H1 (cell line): Measurements from ENCODE around the gene FGGY. TPM values are rescaled to one million over a fixed set of nuclear protein-coding genes. Genes with fewer than 3 reads are reported as not detected.

Experiments used
- CTCF ChIA-PET: fragments of 300-600 bp; sonication (Branson Sonifier 250); formaldehyde crosslinking; loops from one replicate; lab custom pipeline; 2021; ENCODE audit not compliant: partially characterized antibody; lab: Charles Lee
- POLR2A ChIA-PET: fragments of 300-600 bp; sonication (Branson Sonifier 250); formaldehyde crosslinking; loops from one replicate; lab custom pipeline; 2021; ENCODE audit warnings: inconsistent platforms; ENCODE audit not compliant: partially characterized antibody; lab: Charles Lee
- DNase-seq, 2 experiments: peaks; one replicate each; pipeline versions ENCODE4 v3.0.0 to v3.0.0-alpha.2; 2010 to 2022; ENCODE audit warnings: low spot score in 2 of 2, low read depth in 1 of 2, mixed read lengths in 1 of 2
- FAIRE-seq: peaks from 2 replicates; lab custom pipeline; 2011; peaks lifted over from hg19 to GRCh38; lab: Jason Lieb, UNC
- H2AFZ ChIP-seq: 2 replicates; pipeline ENCODE4 v1.8.1; 2012; ENCODE audit warnings: low read length, inconsistent platforms
- H2AK5ac ChIP-seq: 2 replicates; pipeline ENCODE4 v1.6.1; 2013; ENCODE audit warnings: low read depth, low read length
- H2BK120ac ChIP-seq: replicated peaks from 2 replicates; pipeline ENCODE3; 2013; ENCODE audit warnings: low read depth, low read length, inconsistent platforms
- H2BK12ac ChIP-seq: 2 replicates; pipeline ENCODE4 v1.6.1; 2013; ENCODE audit warnings: low read depth, low read length
- H2BK15ac ChIP-seq: 2 replicates; pipeline ENCODE4 v1.6.1; 2013; ENCODE audit warnings: low read length
- H2BK20ac ChIP-seq: 2 replicates; pipeline ENCODE4 v1.6.1; 2013; ENCODE audit warnings: low read length
- H2BK5ac ChIP-seq: 2 replicates; pipeline ENCODE4 v1.6.1; 2013; ENCODE audit warnings: low read depth, low read length
- H3K14ac ChIP-seq: 2 replicates; pipeline ENCODE4 v1.6.1; 2013; ENCODE audit warnings: inconsistent platforms; ENCODE audit not compliant: insufficient read length
- H3K18ac ChIP-seq: 2 replicates; pipeline ENCODE4 v1.6.1; 2013; ENCODE audit warnings: low read length; ENCODE audit errors: extremely low read depth
- H3K23ac ChIP-seq: 2 replicates; pipeline ENCODE4 v1.6.1; 2013; ENCODE audit warnings: inconsistent platforms; ENCODE audit not compliant: insufficient read length
- H3K23me2 ChIP-seq: 2 replicates; pipeline ENCODE4 v1.6.1; 2013; ENCODE audit warnings: low read depth, low read length
- H3K27ac ChIP-seq: 2 replicates; pipeline ENCODE4 v1.6.1; 2011; ENCODE audit warnings: low read depth, low read length, inconsistent platforms
- H3K27me3 ChIP-seq, 4 experiments: replicated peaks in 1 of 4; 1 replicate in 1 of 4; 2 replicates in 3 of 4; pipeline versions ENCODE4 v1.6.1 to v1.8.1; 2011 to 2013; ENCODE audit warnings: low read length in 3 of 4, mild to moderate bottlenecking in 3 of 4, inconsistent platforms in 2 of 4, mixed read lengths in 2 of 4, moderate library complexity in 1 of 4; ENCODE audit not compliant: control insufficient read depth in 3 of 4, insufficient read depth in 3 of 4; ENCODE audit errors: extremely low read depth in 1 of 4
- H3K36me3 ChIP-seq, 4 experiments: 2 replicates each; pipeline versions ENCODE4 v1.6.1 to v1.8.1; 2011 to 2013; ENCODE audit warnings: mild to moderate bottlenecking in 4 of 4, low read length in 3 of 4, moderate library complexity in 2 of 4, control low read depth in 1 of 4, inconsistent platforms in 1 of 4; ENCODE audit not compliant: insufficient read depth in 4 of 4, control insufficient read depth in 2 of 4
- H3K4ac ChIP-seq: replicated peaks from 2 replicates; pipeline ENCODE3; 2013; ENCODE audit warnings: low read length, low read depth, mixed read lengths, inconsistent platforms; ENCODE audit not compliant: insufficient read length
- H3K4me1 ChIP-seq, 4 experiments: replicated peaks in 1 of 4; 1 replicate in 1 of 4; 2 replicates in 3 of 4; pipeline versions ENCODE4 v1.6.1 to v1.8.1; 2011 to 2013; ENCODE audit warnings: low read length in 3 of 4, inconsistent platforms in 2 of 4, mixed read lengths in 1 of 4; ENCODE audit not compliant: insufficient read depth in 4 of 4, control insufficient read depth in 3 of 4
- H3K4me2 ChIP-seq, 2 experiments: 2 replicates each; pipeline versions ENCODE4 v1.6.1 to v1.8.1; 2011 to 2013; ENCODE audit warnings: low read depth in 2 of 2, low read length in 2 of 2, control low read depth in 1 of 2, inconsistent platforms in 1 of 2, mild to moderate bottlenecking in 1 of 2; ENCODE audit not compliant: insufficient read depth in 1 of 2
- H3K4me3 ChIP-seq, 4 experiments: fragments of 200-600, 300-600 bp in 1 of 4; sonication (generic), shearing (Covaris generic), sonication (Bioruptor Twin) in 1 of 4; 2 replicates each; pipeline versions ENCODE4 v1.5.1 to v1.8.1; 2011 to 2016; ENCODE audit warnings: low read length in 4 of 4, low read depth in 3 of 4, control low read depth in 2 of 4, inconsistent platforms in 2 of 4, mild to moderate bottlenecking in 2 of 4, mixed read lengths in 1 of 4, moderate library complexity in 1 of 4; ENCODE audit not compliant: insufficient read depth in 2 of 4; ENCODE audit errors: extremely low read depth in 1 of 4
- H3K56ac ChIP-seq: replicated peaks from 2 replicates; pipeline ENCODE3; 2013; ENCODE audit warnings: low read depth, mild to moderate bottlenecking, mixed read lengths, low read length, inconsistent platforms; ENCODE audit not compliant: insufficient read length
- H3K79me1 ChIP-seq: 2 replicates; pipeline ENCODE4 v1.6.1; 2013; ENCODE audit warnings: low read depth, low read length, control low read depth
- H3K79me2 ChIP-seq, 2 experiments: 2 replicates each; pipeline versions ENCODE4 v1.6.1 to v1.8.1; 2012 to 2013; ENCODE audit warnings: low read length in 2 of 2, mild to moderate bottlenecking in 2 of 2, inconsistent platforms in 1 of 2; ENCODE audit not compliant: insufficient read depth in 2 of 2, control insufficient read depth in 1 of 2
- H3K9ac ChIP-seq, 4 experiments: replicated peaks in 1 of 4; 1 replicate in 1 of 4; 2 replicates in 3 of 4; pipeline versions ENCODE4 v1.6.1 to v1.8.1; 2011 to 2013; ENCODE audit warnings: low read depth in 3 of 4, low read length in 3 of 4, control low read depth in 2 of 4, mild to moderate bottlenecking in 2 of 4, moderate library complexity in 2 of 4, inconsistent platforms in 1 of 4; ENCODE audit errors: extremely low read depth in 1 of 4
- H3K9me3 ChIP-seq, 2 experiments: 2 replicates each; pipeline versions ENCODE4 v1.6.1 to v1.8.1; 2012 to 2013; ENCODE audit warnings: mild to moderate bottlenecking in 2 of 2, moderate library complexity in 2 of 2, control low read depth in 1 of 2, inconsistent platforms in 1 of 2, low read depth in 1 of 2, low read length in 1 of 2, mixed read lengths in 1 of 2; ENCODE audit not compliant: insufficient read depth in 2 of 2
- H4K20me1 ChIP-seq, 2 experiments: replicated peaks in 1 of 2; 2 replicates each; pipeline versions ENCODE3 to v1.8.1; 2011 to 2013; ENCODE audit warnings: inconsistent platforms in 2 of 2, low read length in 2 of 2, mild to moderate bottlenecking in 1 of 2; ENCODE audit not compliant: insufficient read depth in 2 of 2, control insufficient read depth in 1 of 2
- H4K5ac ChIP-seq: 2 replicates; pipeline ENCODE4 v1.6.1; 2013; ENCODE audit warnings: low read length, low read depth, mixed read lengths, inconsistent platforms; ENCODE audit not compliant: insufficient read length
- H4K8ac ChIP-seq: 2 replicates; pipeline ENCODE4 v1.8.0; 2013; ENCODE audit warnings: mild to moderate bottlenecking, moderate library complexity, low read length, inconsistent platforms; ENCODE audit not compliant: insufficient read depth; ENCODE audit errors: extremely low read depth
- H4K91ac ChIP-seq: replicated peaks from 2 replicates; pipeline ENCODE3; 2013; ENCODE audit warnings: low read length, mixed read lengths, inconsistent platforms; ENCODE audit not compliant: insufficient read length
- ATF2 ChIP-seq: IDR thresholded peaks from 2 replicates; pipeline ENCODE4 v1.6.1; 2012; ENCODE audit warnings: low read length, inconsistent platforms
- FOSL1 ChIP-seq: IDR thresholded peaks from 2 replicates; pipeline ENCODE4 v1.6.1; 2011; ENCODE audit warnings: mild to moderate bottlenecking, low read depth, low read length, moderate library complexity; ENCODE audit not compliant: insufficient read depth
- GABPA ChIP-seq: IDR thresholded peaks from 2 replicates; pipeline ENCODE4 v1.6.1; 2011; ENCODE audit warnings: mild to moderate bottlenecking, low read length, moderate library complexity, borderline replicate concordance; ENCODE audit not compliant: insufficient read depth
- HDAC2 ChIP-seq, 2 experiments: fragments of 300-600 bp in 1 of 2; sonication (generic) in 1 of 2; IDR thresholded peaks; 2 replicates each; pipeline ENCODE4 v1.6.1; 2011 to 2012; ENCODE audit warnings: low read depth in 2 of 2, low read length in 2 of 2, mild to moderate bottlenecking in 2 of 2, moderate library complexity in 2 of 2, borderline replicate concordance in 1 of 2, inconsistent platforms in 1 of 2
- NANOG ChIP-seq: IDR thresholded peaks from 2 replicates; pipeline ENCODE4 v1.6.1; 2011; ENCODE audit warnings: low read length, low read depth, mild to moderate bottlenecking, inconsistent platforms; ENCODE audit not compliant: insufficient read depth, poor library complexity, severe bottlenecking
- RBBP5 ChIP-seq: IDR thresholded peaks from 2 replicates; pipeline ENCODE4 v1.7.1; 2012; ENCODE audit warnings: low read depth, mild to moderate bottlenecking, inconsistent platforms, low read length, moderate library complexity, borderline replicate concordance
- SIX5 ChIP-seq: IDR thresholded peaks from 2 replicates; pipeline ENCODE4 v1.6.1; 2011; ENCODE audit warnings: mild to moderate bottlenecking, low read depth, low read length
- USF2 ChIP-seq: IDR thresholded peaks from 2 replicates; pipeline ENCODE4 v1.6.1; 2011; ENCODE audit warnings: low read length, improper control_type of control experiment
- WGBS, 2 experiments: shearing (Covaris generic) in 1 of 2; methylation state at CpG; one replicate each; pipeline versions ENCODE4 v1.1.6 to v1.1.7; 2013 to 2015; ENCODE audit warnings: low lambda C conversion rate in 2 of 2, mixed read lengths in 2 of 2, inconsistent platforms in 1 of 2, low coverage in 1 of 2, missing lambda C conversion rate in 1 of 2; ENCODE audit not compliant: insufficient replicate concordance in 2 of 2, insufficient coverage in 1 of 2, insufficient read length in 1 of 2; ENCODE audit errors: extremely low coverage in 1 of 2, missing lambda C conversion rate in 1 of 2; 5-methylcytosine and 5-hydroxymethylcytosine counted together
- polyA plus RNA-seq, 7 experiments: library from polyadenylated mRNA; depleted of rRNA in 3 of 7; stranded (reverse) in 5 of 7; unstranded in 2 of 7; fragments of >200 nt in 5 of 7; fragments of 200-250 nt in 2 of 7; gene quantifications; 1 replicate in 5 of 7; 2 replicates in 1 of 7; 4 replicates in 1 of 7; pipeline versions ENCODE4 v1.2.1 to v1.2.3, GENCODE V29; 2011 to 2013; ENCODE audit warnings: missing spikeins in 2 of 7, mixed read lengths in 2 of 7
- total RNA-seq: library from RNA; stranded (reverse); fragmentation: NEBNext Ultra II Directional; extraction: Animal tissue kit (Norgen Biotek cat#: 25700); gene quantifications from 2 replicates; pipeline ENCODE4 v1.2.1, GENCODE V29; 2021

The FGGY gene
- total and polyA plus RNA-seq, 2 of the 8 experiments (the other 6 are each of a cell fraction or from before 2014, with no cell fraction given): 10.3 to 12.5 TPM

DNA sequence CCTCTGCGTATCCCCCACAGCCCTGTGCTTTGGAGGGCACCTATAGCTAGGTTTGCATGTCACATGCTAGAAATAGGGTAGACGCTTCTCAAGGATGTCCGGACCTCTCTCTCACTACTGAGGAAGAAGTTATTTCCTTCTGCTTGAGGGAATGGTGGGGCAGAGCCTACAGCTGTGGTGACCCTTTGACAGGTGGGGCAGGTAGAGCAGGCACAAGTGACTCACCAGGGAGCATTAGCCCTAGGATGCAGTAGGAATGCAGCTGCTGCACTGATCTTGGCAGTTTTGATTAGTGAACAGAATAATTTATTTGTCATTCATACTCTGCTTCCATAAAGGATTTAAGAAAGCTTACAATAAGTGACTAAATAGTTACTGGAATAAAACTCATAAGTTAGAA is 388.2 kb downstream of the FGGY start:
- H3K27me3 ChIP-seq: no peaks in the 10 kb centered on the region
- H2BK20ac ChIP-seq: no peak overlapping the region
- no peaks in the 10 kb centered on the region for H3K23me2 ChIP-seq
- no peak overlapping the region for H3K27ac ChIP-seq
- no peak overlapping the region for H4K91ac ChIP-seq
- POLR2A ChIA-PET: no interaction called here
- no peak overlapping the region for H3K4me3 ChIP-seq
- H4K20me1 ChIP-seq: no peaks in the 10 kb centered on the region
- FAIRE-seq (no peak), DNase-seq (no peak)
- H2BK15ac ChIP-seq: no peak overlapping the region
- 89% methylated on average over 3 of the region's 3 CpGs; no CpG with 5 or more reads in 1 of the 2 experiments for WGBS, 2 experiments
- no peak overlapping the region for H3K4ac ChIP-seq
- no peak overlapping the region for H3K56ac ChIP-seq
- no peak overlapping the region for H3K9ac ChIP-seq
- H3K79me2 ChIP-seq: no peaks in the 10 kb centered on the region
- no peak overlapping the region for H3K14ac ChIP-seq
- H3K79me1 ChIP-seq: no peaks in the 10 kb centered on the region
- H3K18ac ChIP-seq: no peak overlapping the region
- no peak overlapping the region for H2AFZ ChIP-seq
- no peak overlapping the region for H2BK120ac ChIP-seq
- CTCF ChIA-PET: interaction anchor here (0.8 to 1.6 kb wide), 2 partner anchors 14 to 50 kb away, joined by 4 to 5 read pairs; no protein-coding TSS in a partner anchor
- no peak overlapping the region for H2BK5ac ChIP-seq
- no peaks in the 10 kb centered on the region for H3K36me3 ChIP-seq
- H4K8ac ChIP-seq: no peak overlapping the region
- no peak overlapping the region for H2AK5ac ChIP-seq
- no peak for TF ChIP-seq SIX5
- no peak for TF ChIP-seq RBBP5
- no peak for TF ChIP-seq NANOG
- no peak for TF ChIP-seq USF2
- TF ChIP-seq ATF2: no peak
- no peak for TF ChIP-seq HDAC2 (IDR thresholded peaks at IDR 0.05; ENCODE audit: borderline replicate concordance in 1 of 2, low read depth in 2 of 2, low read length in 2 of 2)
- TF ChIP-seq GABPA: no peak
- TF ChIP-seq FOSL1: no peak
- H3K4me2 ChIP-seq: no peak overlapping the region
- H3K23ac ChIP-seq: no peak overlapping the region
- no peak overlapping the region for H4K5ac ChIP-seq
- H2BK12ac ChIP-seq: no peak overlapping the region
- peaks cover 0 to 7% (median 3%) of the 10 kb centered on the region in 4 experiments; a peak in 2 of 7 replicates for H3K4me1 ChIP-seq
- no peaks in the 10 kb centered on the region for H3K9me3 ChIP-seq
